Transverse colon (tissue), 4 donors: ENCODE results near the gene PCDHGB4. TPM values are rescaled to one million over a fixed set of nuclear protein-coding genes. Genes with fewer than 3 reads are reported as not detected.

Experiments
- DNase-seq: peaks from one replicate; pipeline ENCODE4 v3.0.0-alpha.2; 2019
- H3K27ac ChIP-seq, 4 donors: fragments of 200-600 bp; sonication (generic); 2 replicates each; pipeline ENCODE4 v1.5.1; 2016 to 2018; ENCODE audit warnings: inconsistent platforms in 4 of 4
- H3K27me3 ChIP-seq: fragments of 200-600 bp; sonication (generic); 2 replicates; pipeline ENCODE4 v1.5.1; 2017; ENCODE audit warnings: inconsistent platforms
- H3K36me3 ChIP-seq, 4 donors: fragments of 200-600 bp; sonication (generic); 2 replicates each; pipeline ENCODE4 v1.5.1; 2017 to 2019; ENCODE audit warnings: inconsistent platforms in 4 of 4
- H3K4me1 ChIP-seq, 4 donors: fragments of 200-600 bp; sonication (generic); 2 replicates each; pipeline ENCODE4 v1.5.1; 2017 to 2020; ENCODE audit warnings: inconsistent platforms in 4 of 4
- H3K4me3 ChIP-seq, 4 donors: fragments of 200-600 bp; sonication (generic); 1 replicate in 1 of 4; 2 replicates in 3 of 4; pipeline versions ENCODE4 v1.5.1 to v1.6.1; 2017 to 2019; ENCODE audit warnings: inconsistent platforms in 4 of 4
- H3K9me3 ChIP-seq, 2 donors: fragments of 200-600 bp; sonication (generic); 2 replicates each; pipeline ENCODE4 v1.5.1; 2017 to 2019; ENCODE audit warnings: inconsistent platforms in 2 of 2
- CTCF ChIP-seq, 5 experiments: fragments of 200-600 bp in 3 of 5; fragments of 450-650 bp in 2 of 5; sonication (generic) in 3 of 5; IDR thresholded peaks; 1 replicate in 2 of 5; 2 replicates in 3 of 5; pipeline ENCODE4 v1.5.1; 2016 to 2017; ENCODE audit warnings: antibody characterized with exemption in 5 of 5, inconsistent platforms in 3 of 5, mild to moderate bottlenecking in 2 of 5, moderate library complexity in 1 of 5
- EP300 ChIP-seq: sonication (generic); formaldehyde crosslinking; IDR thresholded peaks from one replicate; pipeline ENCODE4 v1.6.1; 2017; ENCODE audit warnings: antibody characterized with exemption, low read depth
- POLR2A ChIP-seq: fragments of 450-650 bp; IDR thresholded peaks from one replicate; pipeline ENCODE4 v1.6.1; 2016; ENCODE audit warnings: antibody characterized with exemption, mild to moderate bottlenecking, moderate library complexity
- POLR2AphosphoS5 ChIP-seq, 3 donors: sonication (generic); formaldehyde crosslinking; IDR thresholded peaks; one replicate each; pipeline ENCODE4 v1.6.1; 2016; ENCODE audit warnings: antibody characterized with exemption in 3 of 3
- WGBS, 2 donors: methylation state at CpG; one replicate each; pipeline ENCODE4 v1.1.5; 2018; ENCODE audit warnings: low coverage in 1 of 2; 5-methylcytosine and 5-hydroxymethylcytosine counted together
- in situ Hi-C, 4 donors: fragments of 200-750 bp; cut with MboI; loops; one replicate each; pipeline versions ENCODE4 v1.15.0 to v1.15.1; 2017; ENCODE audit warnings: low sequenced_read_pairs in 3 of 4, low pct_ligation_motif_present in 1 of 4, low pct_unique_long_range_greater_than_20kb in 1 of 4
- intact Hi-C: fragments of 100-400 bp; cut with DNase I; formaldehyde crosslinking; loops from one replicate; pipeline ENCODE4 v1.15.1; 2023; ENCODE audit warnings: low total_unique reads
- total RNA-seq, 4 donors: library from RNA; depleted of rRNA; stranded (reverse); fragments of >200 nt; gene quantifications; one replicate each; pipeline ENCODE4 v1.1.0, GENCODE V29; 2016

Gene PCDHGB4
- total RNA-seq, 4 donors from 2014 or later: 0.40 to 4.4 (median 2.4) TPM

GRCh38 chr5:141434006-141434405 lies 46.5 kb downstream of the PCDHGB4 start:
- WGBS, 2 donors: 74% methylated on average over 2 of the region's 2 CpGs
- H3K27me3 ChIP-seq: no peaks in the 10 kb centered on the region
- no peaks in the 10 kb centered on the region for H3K4me1 ChIP-seq
- H3K9me3 ChIP-seq: peaks cover 65 to 83% of the 10 kb centered on the region in 2 donors
- in situ Hi-C loops: no loop called here
- no peak overlapping the region for H3K4me3 ChIP-seq
- no peak for DNase-seq
- H3K27ac ChIP-seq: no peak overlapping the region
- TF ChIP-seq POLR2AphosphoS5 (IDR thresholded peaks at IDR 0.05) (no peak), POLR2A (no peak), CTCF (IDR thresholded peaks at IDR 0.05) (no peak), EP300 (no peak)
- intact Hi-C loops: no loop called here
- H3K36me3 ChIP-seq: no peaks in the 10 kb centered on the region

DNA sequence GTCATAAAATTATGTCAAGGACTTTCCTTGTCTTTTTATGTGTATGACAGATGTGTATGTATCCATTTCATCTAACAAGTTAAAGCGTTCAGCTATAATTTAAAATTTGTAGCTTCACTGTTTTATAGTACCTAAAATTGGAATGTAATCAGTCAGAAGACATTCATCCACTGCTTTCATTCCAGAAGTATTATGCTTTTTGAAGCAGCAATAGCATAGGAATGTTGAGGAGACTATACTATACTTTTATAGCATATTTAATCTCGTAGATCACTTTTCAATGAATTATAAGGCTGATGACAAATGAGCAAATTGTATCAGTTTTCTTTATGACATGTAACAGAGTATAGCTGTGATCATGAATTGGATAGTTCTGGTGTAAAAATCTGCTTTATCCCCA lies 49.7 kb downstream of the PCDHGB4 start:
- Histone ChIP-seq H3K4me3 (no peak overlapping the region), H3K4me1 (no peaks in the 10 kb centered on the region), H3K27ac (no peak overlapping the region), H3K36me3 (no peaks in the 10 kb centered on the region), H3K27me3 (no peaks in the 10 kb centered on the region), H3K9me3 (peaks cover 58 to 76% of the 10 kb centered on the region in 2 donors)
- no peak for TF ChIP-seq POLR2A
- TF ChIP-seq CTCF (IDR thresholded peaks at IDR 0.05): no peak
- no peak for TF ChIP-seq EP300
- no peak for TF ChIP-seq POLR2AphosphoS5 (IDR thresholded peaks at IDR 0.05)
- intact Hi-C loops (no loop called here), in situ Hi-C loops (no loop called here)
- WGBS, 2 donors: 80 to 94% methylated on average over 2 of the region's 2 CpGs
- DNase-seq: no peak

- H3K9me3 ChIP-seq: peaks cover 44 to 55% of the 10 kb centered on the region in 2 donors
These were observed 52.1 kb downstream of the PCDHGB4 start for GRCh38 chr5:141439411-141440141.

More at GRCh38 chr5:141439411-141440141, 52.1 kb downstream of the PCDHGB4 start:
- Histone ChIP-seq H3K36me3 (no peaks in the 10 kb centered on the region), H3K27ac (no peak overlapping the region), H3K27me3 (no peaks in the 10 kb centered on the region), H3K4me1 (no peaks in the 10 kb centered on the region), H3K4me3 (no peak overlapping the region)
- DNase-seq: no peak
- in situ Hi-C loops: no loop called here
- intact Hi-C loops: no loop called here
- 75 to 81% methylated on average over 7 to 10 of the region's 10 CpGs for WGBS, 2 donors
- no peak for TF ChIP-seq EP300
- TF ChIP-seq CTCF (IDR thresholded peaks at IDR 0.05): no peak
- no peak for TF ChIP-seq POLR2A
- no peak for TF ChIP-seq POLR2AphosphoS5 (IDR thresholded peaks at IDR 0.05)

Other genes starting within 250 kb of the PCDHGB4 start
- under 1 TPM in 2 of 4 donors, not detected in 2; 0.14 to 0.32 TPM for gene PCDHB6, start 237.6 kb upstream of the PCDHGB4 start, total RNA-seq
- gene PCDHB7, start 215.1 kb upstream of the PCDHGB4 start, total RNA-seq: 1 to 10 TPM in 1 of 4 donors, under 1 TPM in 3; 0.37 to 1.6 (median 0.67) TPM
- gene PCDHB8, start 209.9 kb upstream of the PCDHGB4 start, total RNA-seq: under 1 TPM in 2 of 4 donors, not detected in 2; 0.14 to 0.16 TPM
- gene PCDHB16, start 205.3 kb upstream of the PCDHGB4 start, total RNA-seq: 1 to 10 TPM in 1 of 4 donors, under 1 TPM in 3; 0.20 to 1.6 (median 0.65) TPM
- 1 to 10 TPM in 1 of 4 donors, under 1 TPM in 2, not detected in 1; 0.40 to 1.6 (median 0.64) TPM for gene PCDHB9, start 200.5 kb upstream of the PCDHGB4 start, total RNA-seq
- 1 to 10 TPM in 1 of 4 donors, under 1 TPM in 2, not detected in 1; 0.68 to 1.1 (median 0.79) TPM for gene PCDHB10, start 195.3 kb upstream of the PCDHGB4 start, total RNA-seq
- gene PCDHB11, start 188.1 kb upstream of the PCDHGB4 start, total RNA-seq: 1 to 10 TPM in 1 of 4 donors, under 1 TPM in 3; 0.20 to 1.5 (median 0.61) TPM
- gene PCDHB12, start 179.0 kb upstream of the PCDHGB4 start, total RNA-seq: 1 to 10 TPM in 2 of 4 donors, under 1 TPM in 2; 0.40 to 1.9 (median 1.1) TPM
- gene PCDHB13, start 173.8 kb upstream of the PCDHGB4 start, total RNA-seq: 1 to 10 TPM; 1.8 to 4.1 (median 2.5) TPM
- gene PCDHB14, start 164.4 kb upstream of the PCDHGB4 start, total RNA-seq: 1 to 10 TPM; 1.4 to 3.3 (median 2.8) TPM
- 1 to 10 TPM in 3 of 4 donors, under 1 TPM in 1; 0.75 to 5.6 (median 1.1) TPM for gene PCDHB15, start 142.3 kb upstream of the PCDHGB4 start, total RNA-seq
- 1 to 10 TPM in 2 of 4 donors, not detected in 2; 1.4 to 1.8 TPM for gene SLC25A2, start 83.6 kb upstream of the PCDHGB4 start, total RNA-seq
- 10 to 100 TPM; 41.9 to 62.5 (median 50.3) TPM for gene TAF7, start 66.9 kb upstream of the PCDHGB4 start, total RNA-seq
- gene PCDHGA1, start 57.2 kb upstream of the PCDHGB4 start, total RNA-seq: under 1 TPM in 2 of 4 donors, not detected in 2; 0.55 to 0.64 TPM
- gene PCDHGA2, start 48.9 kb upstream of the PCDHGB4 start, total RNA-seq: 1 to 10 TPM in 3 of 4 donors, under 1 TPM in 1; 0.68 to 1.9 (median 1.6) TPM
- 1 to 10 TPM in 2 of 4 donors, under 1 TPM in 2; 0.55 to 4.9 (median 1.1) TPM for gene PCDHGA3, start 43.9 kb upstream of the PCDHGB4 start, total RNA-seq
- 10 to 100 TPM in 1 of 4 donors, 1 to 10 TPM in 2, under 1 TPM in 1; 0.96 to 10.5 (median 3.4) TPM for gene PCDHGB1, start 37.6 kb upstream of the PCDHGB4 start, total RNA-seq
- 10 to 100 TPM in 1 of 4 donors, 1 to 10 TPM in 2, not detected in 1; 1.4 to 18.0 (median 1.6) TPM for gene PCDHGA4, start 32.7 kb upstream of the PCDHGB4 start, total RNA-seq
- gene PCDHGB2, start 27.7 kb upstream of the PCDHGB4 start, total RNA-seq: 10 to 100 TPM in 1 of 4 donors, 1 to 10 TPM in 3; 2.1 to 12.7 (median 3.2) TPM
- 1 to 10 TPM in 3 of 4 donors, not detected in 1; 2.5 to 4.1 (median 3.4) TPM for gene PCDHGA5, start 23.5 kb upstream of the PCDHGB4 start, total RNA-seq
- gene PCDHGB3, start 17.5 kb upstream of the PCDHGB4 start, total RNA-seq: 1 to 10 TPM; 1.4 to 3.8 (median 2.6) TPM
- 1 to 10 TPM; 2.4 to 7.5 (median 3.7) TPM for gene PCDHGA6, start 13.8 kb upstream of the PCDHGB4 start, total RNA-seq
- gene PCDHGA7, start 5.0 kb upstream of the PCDHGB4 start, total RNA-seq: 1 to 10 TPM; 2.0 to 8.6 (median 3.2) TPM
- 10 to 100 TPM in 1 of 4 donors, 1 to 10 TPM in 3; 1.5 to 11.5 (median 2.5) TPM for gene PCDHGA8, start 4.9 kb downstream of the PCDHGB4 start, total RNA-seq
- gene PCDHGB5, start 10.2 kb downstream of the PCDHGB4 start, total RNA-seq: 10 to 100 TPM in 2 of 4 donors, 1 to 10 TPM in 2; 5.3 to 23.3 (median 9.2) TPM
- 1 to 10 TPM; 1.2 to 4.6 (median 3.4) TPM for gene PCDHGA9, start 15.1 kb downstream of the PCDHGB4 start, total RNA-seq
- gene PCDHGB6, start 20.3 kb downstream of the PCDHGB4 start, total RNA-seq: 1 to 10 TPM; 1.9 to 5.9 (median 4.7) TPM
- gene PCDHGA10, start 25.3 kb downstream of the PCDHGB4 start, total RNA-seq: 1 to 10 TPM; 4.0 to 6.5 (median 6.1) TPM
- gene PCDHGB7, start 30.0 kb downstream of the PCDHGB4 start, total RNA-seq: 10 to 100 TPM in 1 of 4 donors, 1 to 10 TPM in 3; 7.0 to 10.1 (median 9.1) TPM
- 1 to 10 TPM; 2.6 to 5.8 (median 4.4) TPM for gene PCDHGA11, start 33.4 kb downstream of the PCDHGB4 start, total RNA-seq
- gene PCDHGA12, start 42.8 kb downstream of the PCDHGB4 start, total RNA-seq: 10 to 100 TPM in 1 of 4 donors, 1 to 10 TPM in 3; 1.6 to 14.2 (median 4.8) TPM
- gene PCDHGC3, start 88.3 kb downstream of the PCDHGB4 start, total RNA-seq: 10 to 100 TPM in 3 of 4 donors, 1 to 10 TPM in 1; 6.0 to 17.0 (median 13.6) TPM
- 10 to 100 TPM in 1 of 4 donors, 1 to 10 TPM in 3; 1.8 to 26.5 (median 2.7) TPM for gene PCDHGC4, start 97.3 kb downstream of the PCDHGB4 start, total RNA-seq
- 1 to 10 TPM in 2 of 4 donors, under 1 TPM in 2; 0.20 to 2.5 (median 1.0) TPM for gene PCDHGC5, start 101.4 kb downstream of the PCDHGB4 start, total RNA-seq
- 100 to 1,000 TPM in 1 of 4 donors, 10 to 100 TPM in 3; 55.4 to 150 (median 91.4) TPM for gene DIAPH1, start 231.3 kb downstream of the PCDHGB4 start, total RNA-seq
- gene HDAC3, start 249.2 kb downstream of the PCDHGB4 start, total RNA-seq: 10 to 100 TPM; 12.7 to 45.1 (median 40.2) TPM
- gene RELL2, start 249.3 kb downstream of the PCDHGB4 start, total RNA-seq: 10 to 100 TPM in 1 of 4 donors, 1 to 10 TPM in 3; 4.4 to 19.1 (median 7.5) TPM